A549 (cell line): ENCODE data around the gene AGAP3.

Experiments used
- ESRRA ChIP-seq: fragments of 150-350 bp; IDR thresholded peaks from 2 replicates; pipeline ENCODE4 v1.6.1; 2014; ENCODE audit warnings: mild to moderate bottlenecking, low read length, borderline replicate concordance
- HOXA7 ChIP-seq: fragments of 250-450 bp; sonication (Bioruptor Pico); IDR thresholded peaks from 2 replicates; pipeline ENCODE4 v1.5.0; 2020; ENCODE audit warnings: mild to moderate bottlenecking, moderate library complexity
- JUNB ChIP-seq: fragments of >200 bp; sonication (Bioruptor Twin); formaldehyde crosslinking; IDR thresholded peaks from 2 replicates; pipeline ENCODE4 v1.6.1; 2016
- NPAS2 ChIP-seq: fragments of 250-450 bp; sonication (Bioruptor Pico); IDR thresholded peaks from 2 replicates; pipeline ENCODE4 v1.8.0; 2022; ENCODE audit warnings: mild to moderate bottlenecking, moderate library complexity, borderline replicate concordance
- POLR2A ChIP-seq: IDR thresholded peaks from 2 replicates; pipeline ENCODE4 v1.6.1; 2012; ENCODE audit warnings: mild to moderate bottlenecking, low read length
- SREBF2 ChIP-seq: fragments of 450-650 bp; IDR thresholded peaks from 2 replicates; pipeline ENCODE4 v1.6.1; 2014; ENCODE audit warnings: mild to moderate bottlenecking, moderate library complexity
- TF ChIP-seq, protein P1 (sequence below): fragments of >200 bp; sonication (Bioruptor Twin); formaldehyde crosslinking; IDR thresholded peaks from 3 replicates; pipeline ENCODE4 v1.5.1; 2016
- TF ChIP-seq, protein P2 (sequence below): fragments of 150-350 bp; IDR thresholded peaks from 2 replicates; pipeline ENCODE4 v1.6.1; 2014; ENCODE audit warnings: low read depth, mild to moderate bottlenecking, low read length
- TF ChIP-seq, protein P3 (sequence below): IDR thresholded peaks from 2 replicates; pipeline ENCODE4 v1.6.1; 2012; ENCODE audit warnings: low read depth, borderline replicate concordance
- TF ChIP-seq, protein P4 (sequence below): IDR thresholded peaks from 2 replicates; pipeline ENCODE4 v1.6.1; 2012

DNA sequence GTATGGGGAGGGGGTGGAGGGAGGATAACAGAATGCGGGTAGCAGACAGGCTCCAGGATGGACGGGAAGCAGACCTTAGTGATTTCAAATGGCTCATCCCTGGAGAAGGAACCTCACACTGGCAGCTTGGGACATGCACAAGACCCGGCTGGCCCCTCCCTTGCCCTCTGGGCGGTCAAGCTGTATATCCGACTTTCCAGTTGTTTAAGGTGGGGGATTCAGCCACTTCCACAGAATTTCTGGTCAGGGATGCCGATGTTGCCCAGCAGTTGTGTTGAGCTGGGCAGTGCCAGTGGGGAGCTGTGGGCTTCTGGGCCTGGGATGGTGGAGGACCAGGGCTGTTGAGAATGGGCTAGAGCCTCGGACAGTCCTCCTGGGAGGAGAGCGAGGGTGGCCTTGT is 42.4 kb downstream of the AGAP3 start:
- TF ChIP-seq, protein P1, sequence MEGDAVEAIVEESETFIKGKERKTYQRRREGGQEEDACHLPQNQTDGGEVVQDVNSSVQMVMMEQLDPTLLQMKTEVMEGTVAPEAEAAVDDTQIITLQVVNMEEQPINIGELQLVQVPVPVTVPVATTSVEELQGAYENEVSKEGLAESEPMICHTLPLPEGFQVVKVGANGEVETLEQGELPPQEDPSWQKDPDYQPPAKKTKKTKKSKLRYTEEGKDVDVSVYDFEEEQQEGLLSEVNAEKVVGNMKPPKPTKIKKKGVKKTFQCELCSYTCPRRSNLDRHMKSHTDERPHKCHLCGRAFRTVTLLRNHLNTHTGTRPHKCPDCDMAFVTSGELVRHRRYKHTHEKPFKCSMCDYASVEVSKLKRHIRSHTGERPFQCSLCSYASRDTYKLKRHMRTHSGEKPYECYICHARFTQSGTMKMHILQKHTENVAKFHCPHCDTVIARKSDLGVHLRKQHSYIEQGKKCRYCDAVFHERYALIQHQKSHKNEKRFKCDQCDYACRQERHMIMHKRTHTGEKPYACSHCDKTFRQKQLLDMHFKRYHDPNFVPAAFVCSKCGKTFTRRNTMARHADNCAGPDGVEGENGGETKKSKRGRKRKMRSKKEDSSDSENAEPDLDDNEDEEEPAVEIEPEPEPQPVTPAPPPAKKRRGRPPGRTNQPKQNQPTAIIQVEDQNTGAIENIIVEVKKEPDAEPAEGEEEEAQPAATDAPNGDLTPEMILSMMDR = no peak
- TF ChIP-seq, protein P2, sequence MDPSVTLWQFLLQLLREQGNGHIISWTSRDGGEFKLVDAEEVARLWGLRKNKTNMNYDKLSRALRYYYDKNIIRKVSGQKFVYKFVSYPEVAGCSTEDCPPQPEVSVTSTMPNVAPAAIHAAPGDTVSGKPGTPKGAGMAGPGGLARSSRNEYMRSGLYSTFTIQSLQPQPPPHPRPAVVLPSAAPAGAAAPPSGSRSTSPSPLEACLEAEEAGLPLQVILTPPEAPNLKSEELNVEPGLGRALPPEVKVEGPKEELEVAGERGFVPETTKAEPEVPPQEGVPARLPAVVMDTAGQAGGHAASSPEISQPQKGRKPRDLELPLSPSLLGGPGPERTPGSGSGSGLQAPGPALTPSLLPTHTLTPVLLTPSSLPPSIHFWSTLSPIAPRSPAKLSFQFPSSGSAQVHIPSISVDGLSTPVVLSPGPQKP = no peak
- TF ChIP-seq JUNB = no peak
- no peak for TF ChIP-seq NPAS2 (CRISPR knock-in tag)
- no peak for TF ChIP-seq HOXA7 (CRISPR knock-in tag)
- no peak for TF ChIP-seq POLR2A
- TF ChIP-seq, protein P3, sequence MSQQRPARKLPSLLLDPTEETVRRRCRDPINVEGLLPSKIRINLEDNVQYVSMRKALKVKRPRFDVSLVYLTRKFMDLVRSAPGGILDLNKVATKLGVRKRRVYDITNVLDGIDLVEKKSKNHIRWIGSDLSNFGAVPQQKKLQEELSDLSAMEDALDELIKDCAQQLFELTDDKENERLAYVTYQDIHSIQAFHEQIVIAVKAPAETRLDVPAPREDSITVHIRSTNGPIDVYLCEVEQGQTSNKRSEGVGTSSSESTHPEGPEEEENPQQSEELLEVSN = no peak
- TF ChIP-seq SREBF2 = no peak
- TF ChIP-seq, protein P4, sequence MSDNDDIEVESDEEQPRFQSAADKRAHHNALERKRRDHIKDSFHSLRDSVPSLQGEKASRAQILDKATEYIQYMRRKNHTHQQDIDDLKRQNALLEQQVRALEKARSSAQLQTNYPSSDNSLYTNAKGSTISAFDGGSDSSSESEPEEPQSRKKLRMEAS = no peak
- TF ChIP-seq ESRRA = no peak
